GM18519 (cell line): ENCODE measurements around the gene PTPRG.

Experiments used
- ATAC-seq: cut with Tn5 transposase; IDR thresholded peaks from one replicate; pipeline ENCODE4 v1.9.1; 2021; ENCODE audit warnings: mild to moderate bottlenecking, moderate library complexity; ENCODE audit not compliant: unreplicated experiment, low FRiP score

Gene PTPRG

DNA sequence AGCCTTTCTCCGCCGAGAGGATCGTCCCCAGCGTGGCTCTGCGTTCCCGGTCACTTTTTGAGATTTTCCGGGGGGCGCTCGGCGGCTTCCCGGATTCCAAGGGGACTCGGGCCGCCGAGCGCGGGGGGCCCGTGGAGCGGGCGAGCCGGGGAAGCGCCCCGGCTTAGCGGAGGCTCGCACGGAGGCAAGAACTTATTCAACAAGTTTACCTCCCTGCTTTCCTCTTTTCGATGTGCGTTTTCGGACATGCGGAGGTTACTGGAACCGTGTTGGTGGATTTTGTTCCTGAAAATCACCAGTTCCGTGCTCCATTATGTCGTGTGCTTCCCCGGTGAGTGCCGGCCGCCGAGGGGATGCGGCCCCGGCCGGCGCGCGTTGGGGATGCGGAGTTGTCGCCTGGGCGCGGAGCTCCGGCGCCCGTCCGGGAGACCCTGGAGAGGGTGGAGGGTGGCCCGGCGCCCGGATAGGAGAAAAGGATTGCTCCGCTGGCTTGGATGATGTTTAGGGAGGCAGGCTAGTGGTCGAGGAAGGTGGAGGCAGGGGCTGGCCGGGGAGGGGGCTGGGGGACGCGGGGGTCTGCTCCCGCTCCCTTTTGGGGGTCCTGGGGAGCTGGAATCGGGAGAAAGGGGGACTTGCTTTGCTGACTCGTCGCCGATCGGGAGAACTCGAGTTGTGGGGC lies 810 bp downstream of the PTPRG start:
- no peak for ATAC-seq

DNA sequence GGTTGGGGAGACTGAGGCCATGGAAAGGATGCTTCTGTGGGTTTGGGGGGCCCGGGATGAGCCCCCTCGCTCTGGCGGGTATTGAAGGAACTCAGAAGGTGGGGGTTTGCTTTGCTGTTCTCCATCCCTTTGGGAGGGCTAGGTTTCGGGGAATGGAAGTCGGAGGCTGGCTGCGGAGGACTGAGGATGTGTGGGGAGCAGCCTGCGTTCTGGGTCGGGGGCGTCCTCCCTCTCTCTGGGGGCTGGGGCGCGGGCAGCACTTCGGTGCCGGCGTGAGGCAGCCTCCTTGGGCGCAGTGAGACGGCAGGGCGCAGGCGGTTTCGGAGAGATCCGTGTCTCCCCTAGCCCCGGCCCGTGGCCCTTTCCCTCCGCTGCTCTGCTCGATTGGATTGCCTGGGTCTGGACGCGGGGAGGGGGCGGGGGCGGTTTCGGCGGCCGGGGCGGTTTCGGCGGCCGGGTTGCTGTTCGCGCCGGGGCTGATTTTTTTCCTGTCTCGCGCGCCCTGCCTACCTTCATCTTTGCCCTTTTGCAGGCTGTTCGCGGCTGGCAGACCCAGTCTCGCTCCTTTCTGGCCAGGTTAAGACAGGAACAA lies 1.4 kb downstream of the PTPRG start:
- ATAC-seq: no peak

DNA sequence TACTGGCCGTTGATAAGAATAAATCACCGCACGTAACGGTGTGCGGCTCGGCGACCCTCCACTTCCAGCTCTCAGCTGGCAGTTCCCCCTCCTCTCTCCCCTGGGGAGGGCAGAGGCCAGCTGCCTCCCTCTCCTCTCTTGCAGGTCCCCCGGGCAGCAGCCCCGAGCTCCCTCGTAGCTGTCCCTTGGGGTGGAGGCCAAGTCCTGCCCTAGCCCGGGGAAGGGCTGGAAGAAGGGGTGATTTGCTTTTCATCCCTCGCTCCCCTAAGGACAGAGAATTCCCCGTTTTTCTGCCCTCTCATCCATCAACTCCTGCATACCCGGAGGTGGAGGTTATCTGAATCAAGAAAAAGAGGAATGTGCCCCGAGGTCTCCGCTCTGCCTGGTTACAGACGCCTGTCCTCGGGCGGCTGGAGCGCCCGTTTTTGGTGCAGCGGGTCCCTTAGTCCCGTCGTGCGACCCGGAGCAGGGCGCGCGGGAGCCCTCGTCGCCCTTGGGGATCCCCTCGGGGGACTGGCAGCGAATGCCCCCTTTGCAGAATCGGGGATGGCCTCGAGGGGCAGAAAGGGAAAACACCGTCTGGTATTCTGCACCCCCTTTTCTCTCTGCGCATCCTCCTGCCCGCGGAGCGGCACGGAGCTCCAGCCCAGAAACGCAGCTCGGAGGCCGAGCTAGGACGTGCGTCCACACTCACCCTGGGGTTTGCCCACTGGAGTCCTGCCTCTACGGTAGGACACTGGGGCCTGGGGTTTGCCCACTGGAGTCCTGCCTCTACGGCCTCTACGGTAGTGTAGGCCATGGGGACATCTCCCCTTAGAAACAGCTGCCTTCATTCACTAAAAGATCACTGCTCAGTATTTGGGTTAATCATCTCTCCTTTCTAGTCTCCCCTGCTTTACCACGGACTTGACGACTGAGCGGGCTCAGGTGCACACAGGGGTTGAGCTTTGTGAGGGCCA lies 2.2 kb downstream of the PTPRG start:
- ATAC-seq: no peak

DNA sequence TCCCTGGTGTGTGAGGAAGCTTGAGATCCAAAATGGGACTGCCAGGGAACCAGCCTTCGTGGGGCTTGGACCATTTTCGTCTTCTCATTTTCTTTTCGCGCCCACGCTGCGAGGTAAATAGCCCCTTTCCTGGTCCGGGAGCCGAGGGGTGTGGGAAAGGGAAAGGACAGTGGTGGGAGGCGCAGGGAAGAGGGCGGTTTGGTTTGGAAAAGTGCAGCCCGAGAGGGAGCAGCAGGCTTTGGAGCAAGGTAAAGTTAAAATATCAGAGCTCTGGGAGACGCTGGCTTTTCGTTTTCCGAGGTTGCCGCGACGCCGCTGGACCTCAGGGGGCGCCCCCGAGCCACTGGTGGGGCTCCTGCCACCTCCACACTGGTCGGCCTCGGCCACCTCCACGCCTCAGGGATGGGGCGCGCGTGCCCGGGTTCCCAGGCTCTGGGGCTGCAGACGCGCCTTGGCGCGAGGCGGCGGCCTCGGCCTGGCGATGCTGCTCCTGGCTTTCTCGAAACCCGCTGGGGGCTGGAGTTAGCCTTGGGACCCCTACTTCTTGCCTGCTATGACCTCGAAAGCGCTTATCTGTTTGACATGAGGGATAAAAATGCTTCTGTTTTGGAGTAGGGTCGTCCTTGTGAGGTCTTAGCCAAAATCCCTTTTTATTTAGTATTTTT lies 3.2 kb downstream of the PTPRG start:
- ATAC-seq: no peak

DNA sequence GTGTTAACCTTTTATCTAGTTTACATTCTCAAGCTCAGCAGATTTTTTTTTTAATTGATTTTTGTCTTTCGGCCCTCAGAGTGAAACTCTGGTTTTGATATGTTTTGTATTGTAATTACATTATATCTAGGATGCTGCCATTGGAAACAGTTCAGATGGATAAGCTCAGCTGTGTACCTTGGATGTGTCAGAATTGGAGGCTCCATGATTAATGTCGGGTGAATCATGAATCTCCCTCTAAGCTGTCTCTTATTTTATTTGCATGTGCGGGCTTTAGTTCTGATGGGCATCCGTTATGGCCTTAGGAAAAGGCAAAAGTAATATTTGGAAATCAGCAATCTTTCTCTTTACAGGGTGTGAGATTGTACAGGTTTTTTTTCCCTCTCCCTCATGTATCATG lies 4.2 kb downstream of the PTPRG start:
- no peak for ATAC-seq

DNA sequence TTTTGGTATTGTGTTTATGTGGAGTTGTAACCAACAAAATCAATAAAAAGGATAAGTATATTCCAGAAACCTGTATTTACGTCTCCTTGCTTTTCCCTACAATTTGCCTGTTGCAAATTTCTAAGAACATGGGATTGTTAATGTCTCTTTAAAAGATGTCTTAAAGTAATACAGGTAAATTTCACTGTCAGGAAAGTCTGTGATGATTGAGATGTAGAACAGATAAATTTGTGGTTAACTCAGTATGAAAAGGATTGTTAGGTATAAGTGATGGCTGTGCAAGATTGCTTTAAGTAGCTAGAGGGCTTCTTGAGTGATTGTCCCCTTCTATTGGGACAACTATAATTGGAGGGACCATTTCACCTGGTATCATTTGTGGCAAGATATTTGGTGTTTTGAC lies 6.8 kb downstream of the PTPRG start:
- ATAC-seq: no peak

DNA sequence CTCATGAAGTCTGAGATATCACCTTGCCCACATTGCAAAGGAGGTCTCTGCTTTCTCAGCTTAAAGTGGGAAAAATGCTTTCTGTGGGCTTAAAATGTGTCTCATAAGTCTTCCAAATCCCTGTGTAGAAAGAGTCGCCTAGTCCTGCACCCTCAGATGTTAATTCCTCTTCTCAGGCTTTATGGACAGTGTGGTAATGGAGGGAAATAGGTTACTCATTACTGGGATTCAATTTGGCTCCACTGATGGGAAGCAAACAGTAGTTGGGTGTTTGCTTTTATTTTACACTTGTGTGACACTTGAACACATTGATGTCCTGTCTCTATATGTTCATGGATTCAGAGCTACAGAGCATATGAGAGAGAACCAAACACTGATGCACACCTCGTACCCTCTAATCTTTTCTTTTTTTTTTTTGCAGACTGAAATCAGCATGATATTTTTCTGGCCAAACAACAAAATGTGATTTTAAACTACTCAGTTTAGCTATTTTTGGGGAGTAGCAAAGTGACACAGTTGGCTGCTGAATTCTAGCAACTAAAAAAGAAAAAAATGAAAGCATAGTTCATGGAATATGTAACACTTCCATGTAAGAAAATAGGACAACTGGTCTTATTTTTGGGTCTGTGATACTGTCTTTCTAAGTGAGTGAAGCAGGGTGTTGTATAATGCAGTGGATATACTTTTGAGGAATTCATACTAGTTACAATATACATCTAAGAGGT lies 8.6 kb downstream of the PTPRG start:
- ATAC-seq: no peak

DNA sequence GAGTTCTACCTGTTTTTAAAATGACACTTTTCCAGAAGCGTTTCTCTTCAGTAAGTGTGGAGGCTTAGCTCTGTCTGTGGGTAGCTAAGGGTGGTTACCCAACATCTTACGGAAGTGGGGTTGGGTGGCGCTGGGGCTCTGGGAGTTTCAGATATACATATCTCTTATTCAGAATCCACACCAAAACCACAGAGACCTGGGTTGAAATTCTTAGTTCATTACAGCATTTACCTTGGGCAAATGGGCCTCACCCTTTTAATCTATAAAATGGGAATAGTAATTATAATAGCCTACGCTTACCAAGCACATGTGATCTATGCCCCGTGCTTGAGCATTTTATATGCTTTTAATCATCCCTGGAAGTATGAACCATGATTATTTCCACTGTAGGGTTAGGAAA lies 9.4 kb downstream of the PTPRG start:
- no peak for ATAC-seq

DNA sequence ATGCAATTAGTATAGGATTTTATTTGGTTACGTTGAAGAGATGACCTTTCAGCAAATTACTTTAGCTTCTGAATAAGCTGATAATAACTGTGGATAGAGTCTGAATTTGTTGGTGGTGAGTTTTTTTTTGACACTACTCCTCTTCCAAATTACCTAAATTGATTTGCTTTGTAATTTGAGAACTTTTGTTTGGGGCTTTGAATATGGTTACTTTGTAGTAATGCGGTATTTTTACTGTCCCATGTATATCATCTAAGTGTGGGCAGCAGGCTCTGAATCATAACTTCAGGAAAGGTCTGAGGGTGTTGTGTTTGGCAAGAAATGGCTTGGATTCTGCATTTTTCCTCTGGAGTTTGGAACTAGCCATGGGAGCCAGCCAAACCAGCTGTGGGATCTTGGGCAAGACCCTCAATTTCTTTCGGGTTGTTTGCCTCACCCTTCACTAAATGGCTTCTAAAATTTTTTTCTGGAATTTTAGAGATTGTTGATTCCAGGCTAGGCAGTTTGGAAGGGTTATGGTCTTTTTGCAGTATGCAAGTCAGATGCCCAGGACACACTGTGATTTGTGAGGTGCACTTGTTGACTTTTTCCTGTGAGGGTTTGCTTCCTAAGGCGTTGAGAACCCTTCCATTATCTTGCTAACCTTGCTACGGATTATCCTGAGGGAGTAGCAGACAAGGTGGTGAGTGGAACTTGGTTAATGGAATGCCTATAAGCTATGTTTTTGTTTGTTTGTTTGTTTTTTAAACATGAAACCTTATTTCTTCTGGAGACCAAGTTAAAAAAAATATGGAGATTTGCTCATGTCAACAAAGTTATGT lies 10.4 kb downstream of the PTPRG start:
- no peak for ATAC-seq

DNA sequence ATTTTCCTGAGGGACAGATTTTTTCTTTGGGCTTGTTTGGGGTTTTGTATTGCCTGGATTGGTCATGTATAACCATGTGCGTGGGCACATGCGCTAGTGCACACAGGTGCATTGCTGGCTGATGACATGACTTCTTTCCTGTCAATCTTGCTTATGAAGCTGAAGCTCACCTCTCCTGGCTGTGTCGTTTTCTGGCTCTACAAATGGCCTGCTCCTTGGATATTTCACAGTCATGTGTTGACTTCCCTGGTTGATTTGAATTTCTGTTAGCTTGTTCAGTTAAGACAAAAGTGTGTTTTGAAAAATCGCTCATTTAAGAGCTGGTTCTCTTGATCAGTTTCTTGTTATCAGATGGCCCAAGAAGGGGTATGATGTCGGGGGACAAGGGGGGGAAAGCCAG lies 11.5 kb downstream of the PTPRG start:
- ATAC-seq: no peak

DNA sequence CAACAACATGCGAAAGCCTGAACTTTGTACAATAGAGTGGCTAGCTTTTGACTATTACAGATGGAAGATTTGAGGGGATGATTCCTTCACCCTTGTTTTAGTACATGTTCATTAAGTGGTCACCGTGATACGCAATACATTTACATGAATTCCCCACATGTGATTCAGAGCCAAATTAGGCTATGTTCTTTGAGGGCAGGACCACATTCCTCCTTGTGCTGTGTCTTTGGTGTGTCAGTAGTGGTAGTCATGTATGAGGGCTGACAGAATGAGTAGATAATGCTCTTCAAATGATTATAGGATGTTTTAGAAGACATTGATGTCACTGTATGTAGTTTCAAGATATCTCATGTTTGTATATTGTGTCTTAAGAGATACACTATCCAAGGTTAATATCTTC lies 12.1 kb downstream of the PTPRG start:
- no peak for ATAC-seq

DNA sequence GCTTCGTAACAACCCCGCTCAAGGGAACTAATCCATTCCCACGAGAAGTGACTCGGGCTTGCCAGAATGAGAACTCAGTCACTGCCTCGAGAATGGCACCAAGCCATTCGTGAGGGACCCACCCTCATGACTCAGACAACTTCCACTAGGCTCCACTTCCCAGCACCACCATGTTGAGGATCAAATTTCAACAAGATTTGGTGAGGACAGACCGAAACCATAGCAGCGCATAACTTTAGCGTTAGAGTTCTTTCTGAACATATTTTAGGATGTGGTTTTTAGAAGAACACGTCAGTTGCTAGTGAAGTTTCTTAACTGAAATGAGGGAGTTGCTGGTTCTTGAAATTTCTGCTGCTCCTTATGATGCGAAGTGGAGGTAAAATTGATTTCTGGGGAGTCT lies 13.5 kb downstream of the PTPRG start:
- no peak for ATAC-seq

DNA sequence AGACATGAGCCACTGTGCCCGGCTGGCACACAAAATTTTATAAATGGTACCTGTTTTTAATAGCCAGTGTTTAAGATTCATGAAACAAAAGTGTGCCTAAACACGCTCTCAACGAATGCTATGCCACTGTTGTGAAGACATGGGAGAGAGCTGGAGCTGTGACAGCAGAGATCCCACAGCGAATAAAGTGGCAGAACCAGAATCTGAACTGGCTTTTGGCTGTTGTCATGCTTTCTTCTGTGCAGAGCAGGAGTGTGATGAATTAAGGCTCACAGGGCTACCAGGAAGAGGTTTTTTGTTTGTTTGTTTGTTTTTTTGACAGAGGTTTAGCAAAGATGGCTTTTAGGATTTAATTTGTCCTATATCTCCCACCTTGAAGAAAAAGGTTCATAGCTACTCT lies 14.5 kb downstream of the PTPRG start:
- ATAC-seq: no peak

DNA sequence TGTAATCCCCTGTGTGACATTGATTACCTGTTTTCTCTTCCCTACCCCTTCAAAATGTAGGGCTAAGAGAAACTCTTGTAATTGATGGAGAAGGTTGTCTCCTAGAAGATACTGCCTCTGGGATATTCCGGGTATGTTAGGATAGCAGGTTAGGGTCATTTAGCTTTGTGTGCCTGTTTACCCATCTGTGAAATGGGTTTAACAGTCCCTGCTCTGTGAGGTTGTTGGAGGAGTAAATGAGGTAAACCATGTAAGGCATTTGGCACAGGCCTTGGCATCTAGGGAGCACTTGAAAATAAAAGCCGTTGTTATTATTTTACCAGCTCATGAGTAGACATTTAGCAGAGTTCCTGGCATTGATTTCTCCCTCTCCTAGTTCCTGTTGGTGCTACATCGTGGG lies 16.4 kb downstream of the PTPRG start:
- no peak for ATAC-seq

DNA sequence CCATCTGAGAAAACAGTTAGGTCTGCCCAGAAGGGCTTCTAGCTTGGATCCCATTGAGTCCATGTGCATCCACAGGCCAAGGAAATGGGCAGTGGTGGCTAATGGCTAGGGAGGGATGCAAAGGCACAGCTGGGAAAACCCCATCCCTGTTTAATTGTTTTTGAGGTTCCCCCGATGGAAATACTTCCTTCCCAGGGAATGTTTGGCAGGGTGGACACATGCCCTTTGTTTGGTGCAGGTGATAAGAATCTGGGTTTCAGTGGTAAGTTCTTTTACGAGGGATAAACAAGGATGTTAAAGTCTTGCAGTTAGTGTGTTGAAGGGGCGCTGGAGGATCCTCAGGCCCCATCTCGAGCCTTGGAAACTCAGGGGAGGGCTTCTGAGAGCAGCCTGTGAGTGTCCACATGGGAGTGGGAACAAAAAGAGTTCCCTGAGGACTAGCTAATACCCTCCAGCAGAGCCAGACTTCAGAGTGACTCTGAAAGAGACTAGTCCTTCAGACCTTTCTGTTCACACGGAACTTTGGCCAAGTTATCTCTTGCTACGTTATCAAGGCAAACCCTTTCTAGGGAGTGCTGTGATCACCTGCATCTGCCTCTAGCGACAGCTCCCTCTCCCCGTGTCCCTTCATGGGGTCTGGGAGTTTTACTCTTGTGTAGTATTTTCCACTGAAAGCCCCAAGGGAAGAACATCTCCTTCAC lies 17.4 kb downstream of the PTPRG start:
- ATAC-seq: no peak

DNA sequence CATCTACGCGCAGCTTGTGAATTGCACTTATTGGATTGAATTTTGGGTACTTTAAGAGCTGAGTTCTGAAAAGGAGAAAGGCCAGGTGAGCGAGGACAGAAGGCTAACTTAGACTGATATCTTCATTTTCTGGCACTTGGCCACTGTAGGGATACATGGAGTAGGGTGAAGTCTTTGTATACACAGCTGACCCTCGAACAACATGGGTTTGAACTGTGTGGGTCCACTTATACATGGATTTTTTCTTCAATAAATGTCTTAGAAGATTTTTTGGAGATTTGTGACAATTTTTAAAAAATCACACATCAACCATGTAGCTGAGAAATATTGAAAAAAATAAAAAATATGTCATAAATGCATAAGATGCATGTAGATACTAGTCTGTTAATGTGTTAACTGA lies 18.3 kb downstream of the PTPRG start:
- no peak for ATAC-seq

DNA sequence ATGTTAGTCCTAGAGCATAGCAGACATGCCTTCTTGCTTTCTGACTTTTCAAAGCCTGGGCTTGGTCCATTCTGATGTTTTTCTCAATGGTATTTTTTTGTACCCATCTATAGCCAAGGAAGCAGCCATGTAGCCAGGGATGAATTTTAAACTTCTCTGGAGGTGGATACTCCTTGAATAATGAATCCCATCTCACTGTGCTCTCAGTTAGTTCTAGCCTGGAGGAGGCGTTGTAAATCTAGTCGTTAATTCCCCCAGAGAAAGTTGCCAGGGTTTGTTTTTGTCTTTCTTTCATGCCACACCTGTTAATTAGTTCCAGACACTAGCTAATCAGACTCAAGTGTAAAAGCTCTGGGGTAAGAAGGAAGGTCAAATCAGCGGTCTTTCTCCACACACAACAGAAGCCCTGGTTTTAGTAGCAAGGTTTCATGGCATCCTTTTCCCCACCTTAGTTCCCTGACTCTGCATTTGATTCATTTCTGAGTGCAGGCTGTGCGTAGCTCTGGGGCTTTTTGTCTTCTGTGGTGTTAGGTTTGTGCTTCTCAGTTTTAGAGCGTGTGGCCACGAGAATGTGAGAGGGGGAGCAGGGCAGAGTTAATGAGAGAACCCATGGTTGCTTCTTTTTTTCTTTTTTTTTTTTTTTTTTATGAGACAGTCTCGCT lies 19.7 kb downstream of the PTPRG start:
- no peak for ATAC-seq

DNA sequence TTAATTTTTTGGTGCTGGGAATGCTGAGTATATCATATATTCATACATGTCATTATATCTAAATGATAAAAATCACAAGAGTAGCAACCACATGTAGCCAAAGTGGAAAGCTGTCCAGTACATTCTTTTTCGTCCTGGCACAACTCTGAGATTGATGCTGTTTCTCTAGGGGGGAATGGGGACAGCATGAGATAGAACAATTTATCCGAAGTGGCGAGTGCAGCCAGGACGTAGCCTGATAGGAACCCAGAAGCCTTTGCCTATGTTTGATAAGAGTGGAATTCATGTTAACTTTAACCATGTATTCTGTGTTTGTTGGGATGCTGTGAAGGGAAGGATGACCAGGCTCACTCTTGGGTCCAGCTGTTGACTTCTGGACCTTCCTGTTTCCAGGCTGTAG lies 20.9 kb downstream of the PTPRG start:
- no peak for ATAC-seq
